Breast epithelium (tissue), 3 donors: ENCODE data around the gene MOGAT1.

ENCODE experiments used
- POLR2A ChIP-seq: fragments of 450-650 bp; IDR thresholded peaks from one replicate; pipeline ENCODE4 v1.6.1; 2016; ENCODE audit warnings: antibody characterized with exemption, mild to moderate bottlenecking, moderate library complexity
- TF ChIP-seq, protein P1 (sequence below), 3 donors: fragments of 450-650 bp; IDR thresholded peaks; one replicate each; pipeline ENCODE4 v1.5.1; 2016 to 2017; ENCODE audit warnings: antibody characterized with exemption in 3 of 3, mild to moderate bottlenecking in 3 of 3, moderate library complexity in 3 of 3

DNA sequence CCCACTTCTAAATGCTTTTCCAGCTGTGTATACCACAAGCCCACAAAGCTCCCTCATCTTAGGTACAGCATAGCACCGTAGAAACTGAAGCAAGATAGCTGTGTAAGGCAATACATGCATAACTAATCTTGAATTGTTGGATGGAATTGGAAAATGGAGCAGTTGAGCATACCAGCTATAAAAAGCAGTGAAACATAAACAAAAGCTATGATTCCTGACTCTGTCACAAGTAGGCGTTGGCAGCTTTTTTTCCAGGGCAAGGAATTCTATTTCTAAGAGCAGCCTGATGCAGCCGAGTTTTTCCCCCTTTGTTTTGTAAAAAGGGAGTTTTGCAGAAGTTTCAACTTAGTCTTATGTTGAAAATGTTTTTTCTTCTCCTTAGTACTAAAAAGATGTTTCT is 32.4 kb downstream of the MOGAT1 start:
- TF ChIP-seq, protein P1, sequence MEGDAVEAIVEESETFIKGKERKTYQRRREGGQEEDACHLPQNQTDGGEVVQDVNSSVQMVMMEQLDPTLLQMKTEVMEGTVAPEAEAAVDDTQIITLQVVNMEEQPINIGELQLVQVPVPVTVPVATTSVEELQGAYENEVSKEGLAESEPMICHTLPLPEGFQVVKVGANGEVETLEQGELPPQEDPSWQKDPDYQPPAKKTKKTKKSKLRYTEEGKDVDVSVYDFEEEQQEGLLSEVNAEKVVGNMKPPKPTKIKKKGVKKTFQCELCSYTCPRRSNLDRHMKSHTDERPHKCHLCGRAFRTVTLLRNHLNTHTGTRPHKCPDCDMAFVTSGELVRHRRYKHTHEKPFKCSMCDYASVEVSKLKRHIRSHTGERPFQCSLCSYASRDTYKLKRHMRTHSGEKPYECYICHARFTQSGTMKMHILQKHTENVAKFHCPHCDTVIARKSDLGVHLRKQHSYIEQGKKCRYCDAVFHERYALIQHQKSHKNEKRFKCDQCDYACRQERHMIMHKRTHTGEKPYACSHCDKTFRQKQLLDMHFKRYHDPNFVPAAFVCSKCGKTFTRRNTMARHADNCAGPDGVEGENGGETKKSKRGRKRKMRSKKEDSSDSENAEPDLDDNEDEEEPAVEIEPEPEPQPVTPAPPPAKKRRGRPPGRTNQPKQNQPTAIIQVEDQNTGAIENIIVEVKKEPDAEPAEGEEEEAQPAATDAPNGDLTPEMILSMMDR (IDR thresholded peaks at IDR 0.05) = no peak
- TF ChIP-seq POLR2A = no peak
